HCT116 (cell line): Measurements from ENCODE around the gene RAB8A. TPM values are rescaled to one million over a fixed set of nuclear protein-coding genes. Genes with fewer than 3 reads are reported as not detected.

Experiments
- ATAC-seq: fragments of 200-7000 bp; cut with Tn5 transposase; 2 replicates; pipeline ENCODE4 v1.9.1; 2020; ENCODE audit warnings: mild to moderate bottlenecking, moderate library complexity
- BruUV-seq: library from RNA; stranded (reverse); fragments of 400-500 nt; replicated peaks from 2 replicates; lab custom pipeline; 2021; lab: Mats Ljungman, UMichigan
- CTCF ChIA-PET: fragments of 300-600 bp; sonication (Branson Sonifier 250); formaldehyde crosslinking; loops from one replicate; lab custom pipeline; 2021; ENCODE audit warnings: antibody characterized with exemption; lab: Charles Lee
- POLR2A ChIA-PET: fragments of 300-600, 350-600 bp; sonication (Branson Sonifier 250); formaldehyde crosslinking; loops from one replicate; lab custom pipeline; 2021; ENCODE audit warnings: antibody characterized with exemption; lab: Charles Lee
- RAD21 ChIA-PET, 2 experiments: fragments of 300-600 bp; sonication (Branson Sonifier 250); formaldehyde crosslinking; loops; one replicate each; lab custom pipeline; 2023; ENCODE audit warnings: low total read pairs in 2 of 2; ENCODE audit not compliant: uncharacterized antibody in 2 of 2, unreplicated experiment in 2 of 2, low non-redundant PET in 1 of 2; lab: Charles Lee
- DNase-seq: peaks from one replicate; pipeline ENCODE4 v3.0.0-alpha.2; 2010; ENCODE audit warnings: low read depth, low spot score
- H2AFZ ChIP-seq: fragments of 200-600 bp; shearing (Covaris generic), sonication (generic); 2 replicates; pipeline ENCODE4 v1.6.1; 2017; ENCODE audit warnings: low read depth, mixed run types, mixed read lengths, antibody characterized with exemption, low read length; ENCODE audit not compliant: poor library complexity, severe bottlenecking
- H3K27ac ChIP-seq: 2 replicates; pipeline ENCODE4 v1.5.1; 2012; ENCODE audit warnings: low read depth, low read length
- H3K27me3 ChIP-seq: fragments of 200-600 bp; sonication (generic); 2 replicates; pipeline ENCODE4 v1.6.1; 2016; ENCODE audit warnings: mixed run types, low read length, mixed read lengths; ENCODE audit not compliant: insufficient read depth
- H3K36me3 ChIP-seq, 2 experiments: fragments of 200-500 bp in 1 of 2; fragments of 200-600 bp in 1 of 2; sonication (Bioruptor generic) in 1 of 2; sonication (generic) in 1 of 2; 2 replicates each; pipeline versions ENCODE4 v1.5.1 to v1.6.1; 2014 to 2016; ENCODE audit warnings: low read length in 2 of 2, inconsistent platforms in 1 of 2, mixed read lengths in 1 of 2, mixed run types in 1 of 2; ENCODE audit not compliant: insufficient read depth in 2 of 2, control insufficient read depth in 1 of 2
- H3K4me1 ChIP-seq, 2 experiments: fragments of 200-600 bp in 1 of 2; sonication (generic) in 1 of 2; 2 replicates each; pipeline versions ENCODE4 v1.5.1 to v1.6.1; 2012 to 2017; ENCODE audit warnings: low read length in 2 of 2, inconsistent platforms in 1 of 2, mild to moderate bottlenecking in 1 of 2, mixed read lengths in 1 of 2, mixed run types in 1 of 2, moderate library complexity in 1 of 2; ENCODE audit not compliant: insufficient read depth in 2 of 2, control insufficient read depth in 1 of 2
- H3K4me2 ChIP-seq: fragments of 200-600 bp; sonication (generic); 2 replicates; pipeline ENCODE4 v1.6.1; 2017; ENCODE audit warnings: mixed run types, low read length, mixed read lengths
- H3K4me3 ChIP-seq, 2 experiments: fragments of 200-600 bp in 1 of 2; sonication (generic) in 1 of 2; replicated peaks in 1 of 2; 2 replicates each; pipeline ENCODE4 v1.5.1; 2011 to 2016; ENCODE audit warnings: low read length in 2 of 2, control low read depth in 1 of 2, low read depth in 1 of 2, mild to moderate bottlenecking in 1 of 2, mixed read lengths in 1 of 2, mixed run types in 1 of 2
- H3K79me2 ChIP-seq: fragments of 200-600 bp; sonication (generic); 2 replicates; pipeline ENCODE4 v1.6.1; 2017; ENCODE audit warnings: mild to moderate bottlenecking, mixed run types, low read length, moderate library complexity, mixed read lengths; ENCODE audit not compliant: insufficient read depth
- H3K9ac ChIP-seq: fragments of 200-600 bp; sonication (generic); 2 replicates; pipeline ENCODE4 v1.6.1; 2016; ENCODE audit warnings: low read length, mixed read lengths
- H3K9me2 ChIP-seq: fragments of 200-600 bp; sonication (generic), shearing (Covaris generic); 2 replicates; pipeline ENCODE4 v1.6.1; 2017; ENCODE audit warnings: mixed run types, mild to moderate bottlenecking, moderate library complexity; ENCODE audit not compliant: insufficient read depth
- H3K9me3 ChIP-seq, 2 experiments: fragments of 200-500 bp in 1 of 2; fragments of 200-600 bp in 1 of 2; sonication (Bioruptor generic) in 1 of 2; sonication (generic) in 1 of 2; 2 replicates each; pipeline ENCODE4 v1.6.1; 2014 to 2017; ENCODE audit warnings: low read length in 2 of 2, mixed read lengths in 2 of 2, inconsistent platforms in 1 of 2, low read depth in 1 of 2, mild to moderate bottlenecking in 1 of 2, mixed run types in 1 of 2, moderate library complexity in 1 of 2; ENCODE audit not compliant: control insufficient read depth in 1 of 2, insufficient read depth in 1 of 2
- H4K20me1 ChIP-seq: fragments of 200-600 bp; sonication (generic), shearing (Covaris generic); 2 replicates; pipeline ENCODE4 v1.6.1; 2017; ENCODE audit warnings: mixed run types, mild to moderate bottlenecking, moderate library complexity; ENCODE audit not compliant: insufficient read depth
- CBX3 ChIP-seq: IDR thresholded peaks from 2 replicates; pipeline ENCODE4 v1.6.1; 2012; ENCODE audit warnings: low read depth
- CEBPB ChIP-seq: IDR thresholded peaks from 2 replicates; pipeline ENCODE4 v1.6.1; 2012; ENCODE audit warnings: low read depth
- EZH2phosphoT487 ChIP-seq: fragments of 200-600 bp; IDR thresholded peaks from 2 replicates; pipeline ENCODE4 v1.6.1; 2018; ENCODE audit warnings: antibody characterized with exemption, borderline replicate concordance
- FOSL1 ChIP-seq: IDR thresholded peaks from 2 replicates; pipeline ENCODE4 v1.6.1; 2012; ENCODE audit warnings: low read depth
- JUND ChIP-seq: IDR thresholded peaks from 2 replicates; pipeline ENCODE4 v1.6.1; 2012
- RAD21 ChIP-seq: IDR thresholded peaks from 2 replicates; pipeline ENCODE4 v1.6.1; 2012; ENCODE audit warnings: low read depth, mild to moderate bottlenecking
- SRF ChIP-seq: IDR thresholded peaks from 2 replicates; pipeline ENCODE4 v1.6.1; 2012; ENCODE audit warnings: low read depth
- TCF7L2 ChIP-seq: IDR thresholded peaks from 2 replicates; pipeline ENCODE4 v1.7.0; 2011; ENCODE audit warnings: borderline replicate concordance, inconsistent platforms; ENCODE audit not compliant: insufficient read depth, insufficient read length; ENCODE audit errors: extremely low read depth
- YY1 ChIP-seq: IDR thresholded peaks from 2 replicates; pipeline ENCODE4 v1.6.1; 2011; ENCODE audit warnings: low read length, low read depth, moderate library complexity, mild to moderate bottlenecking; ENCODE audit not compliant: insufficient replicate concordance; ENCODE audit errors: extremely low read depth
- ZNF274 ChIP-seq: fragments of 200-500 bp; sonication (Bioruptor generic); IDR thresholded peaks from 2 replicates; pipeline ENCODE4 v1.6.1; 2014; ENCODE audit warnings: mild to moderate bottlenecking, low read depth, low read length, inconsistent platforms
- intact Hi-C: fragments of 100-400 bp; cut with micrococcal nuclease; formaldehyde crosslinking; loops from 2 replicates; pipeline ENCODE4 v1.10.0; 2022
- total RNA-seq: library from RNA; stranded (reverse); gene quantifications from one replicate; pipeline ENCODE4 v1.2.1, GENCODE V29; 2021; ENCODE audit not compliant: unreplicated experiment
- TF ChIP-seq, protein P1 (sequence below), 3 experiments: fragments of 200-600 bp in 1 of 3; sonication (generic) in 1 of 3; IDR thresholded peaks in 2 of 3; conservative IDR thresholded peaks in 1 of 3; 2 replicates each; pipeline ENCODE4 v1.5.1; 2012 to 2017; ENCODE audit warnings: low read depth in 2 of 3, low read length in 2 of 3, antibody characterized with exemption in 1 of 3, borderline replicate concordance in 1 of 3, control low read depth in 1 of 3, mild to moderate bottlenecking in 1 of 3, mixed read lengths in 1 of 3, mixed run types in 1 of 3, moderate library complexity in 1 of 3; ENCODE audit not compliant: insufficient read depth in 1 of 3
- TF ChIP-seq, protein P2 (sequence below): IDR thresholded peaks from 2 replicates; pipeline ENCODE4 v1.6.1; 2011; ENCODE audit warnings: mild to moderate bottlenecking, low read length, moderate library complexity; ENCODE audit not compliant: insufficient replicate concordance; ENCODE audit errors: extremely low read depth

RAB8A gene
- total RNA-seq, 1 experiment from 2014 or later: 116 TPM

DNA sequence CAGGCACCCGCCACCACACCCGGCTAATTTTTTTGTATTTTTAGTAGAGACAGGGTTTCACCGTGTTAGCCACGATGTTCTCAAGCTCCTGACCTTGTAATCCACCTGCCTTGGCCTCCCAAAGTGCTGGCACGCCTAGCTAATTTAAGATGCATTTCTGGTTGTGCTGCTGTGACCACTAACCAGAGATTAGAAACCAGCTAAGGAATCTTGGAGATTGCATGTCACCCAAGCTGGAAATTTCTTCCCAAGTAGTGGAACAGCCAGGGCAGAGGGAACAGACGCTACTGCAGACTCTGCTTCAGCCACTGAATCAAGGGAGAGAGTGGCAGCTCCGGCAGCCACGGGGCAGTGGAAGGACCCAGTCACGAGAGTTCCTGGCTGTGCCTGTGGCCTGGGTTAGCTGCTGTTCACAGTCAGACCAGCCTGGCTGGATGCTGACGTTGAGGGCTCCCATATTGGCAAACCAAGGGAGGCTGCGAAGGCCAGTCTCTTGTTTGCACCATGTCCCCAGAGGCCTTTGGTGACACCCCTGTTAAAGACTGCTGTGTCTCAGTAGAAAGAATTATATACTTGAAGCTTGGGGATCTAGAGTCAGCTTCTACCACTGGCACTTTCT lies 27.5 kb upstream of the RAB8A start:
- H3K36me3 ChIP-seq: peaks cover 35 to 60% of the 10 kb centered on the region in 2 experiments; a peak in 3 of 4 replicates
- H3K9me2 ChIP-seq: no peaks in the 10 kb centered on the region
- H3K79me2 ChIP-seq: peaks cover 81% of the 10 kb centered on the region
- no peak overlapping the region for H2AFZ ChIP-seq
- H3K4me2 ChIP-seq: no peak overlapping the region
- no peaks in the 10 kb centered on the region for H3K9me3 ChIP-seq
- H3K4me3 ChIP-seq: no peak overlapping the region
- no TSS peak for BruUV-seq
- ATAC-seq: no peak
- CTCF ChIA-PET: interaction anchor here (1.5 kb wide), 1 partner anchor 43 kb away, joined by 3 read pairs; no protein-coding TSS in a partner anchor
- H4K20me1 ChIP-seq: no peaks in the 10 kb centered on the region
- no peak overlapping the region for H3K27ac ChIP-seq
- TF ChIP-seq SRF: no peak
- TF ChIP-seq RAD21: no peak
- TF ChIP-seq, protein P1, sequence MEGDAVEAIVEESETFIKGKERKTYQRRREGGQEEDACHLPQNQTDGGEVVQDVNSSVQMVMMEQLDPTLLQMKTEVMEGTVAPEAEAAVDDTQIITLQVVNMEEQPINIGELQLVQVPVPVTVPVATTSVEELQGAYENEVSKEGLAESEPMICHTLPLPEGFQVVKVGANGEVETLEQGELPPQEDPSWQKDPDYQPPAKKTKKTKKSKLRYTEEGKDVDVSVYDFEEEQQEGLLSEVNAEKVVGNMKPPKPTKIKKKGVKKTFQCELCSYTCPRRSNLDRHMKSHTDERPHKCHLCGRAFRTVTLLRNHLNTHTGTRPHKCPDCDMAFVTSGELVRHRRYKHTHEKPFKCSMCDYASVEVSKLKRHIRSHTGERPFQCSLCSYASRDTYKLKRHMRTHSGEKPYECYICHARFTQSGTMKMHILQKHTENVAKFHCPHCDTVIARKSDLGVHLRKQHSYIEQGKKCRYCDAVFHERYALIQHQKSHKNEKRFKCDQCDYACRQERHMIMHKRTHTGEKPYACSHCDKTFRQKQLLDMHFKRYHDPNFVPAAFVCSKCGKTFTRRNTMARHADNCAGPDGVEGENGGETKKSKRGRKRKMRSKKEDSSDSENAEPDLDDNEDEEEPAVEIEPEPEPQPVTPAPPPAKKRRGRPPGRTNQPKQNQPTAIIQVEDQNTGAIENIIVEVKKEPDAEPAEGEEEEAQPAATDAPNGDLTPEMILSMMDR (IDR thresholded peaks at IDR 0.05 in 2 of 3, conservative IDR thresholded peaks at IDR 0.05 in 1 of 3; ENCODE audit: borderline replicate concordance in 1 of 3, insufficient read depth in 1 of 3, low read depth in 2 of 3, low read length in 2 of 3): no peak
- TF ChIP-seq YY1: no peak
- no peak for TF ChIP-seq JUND
- no peak for TF ChIP-seq CBX3
- TF ChIP-seq, protein P2, sequence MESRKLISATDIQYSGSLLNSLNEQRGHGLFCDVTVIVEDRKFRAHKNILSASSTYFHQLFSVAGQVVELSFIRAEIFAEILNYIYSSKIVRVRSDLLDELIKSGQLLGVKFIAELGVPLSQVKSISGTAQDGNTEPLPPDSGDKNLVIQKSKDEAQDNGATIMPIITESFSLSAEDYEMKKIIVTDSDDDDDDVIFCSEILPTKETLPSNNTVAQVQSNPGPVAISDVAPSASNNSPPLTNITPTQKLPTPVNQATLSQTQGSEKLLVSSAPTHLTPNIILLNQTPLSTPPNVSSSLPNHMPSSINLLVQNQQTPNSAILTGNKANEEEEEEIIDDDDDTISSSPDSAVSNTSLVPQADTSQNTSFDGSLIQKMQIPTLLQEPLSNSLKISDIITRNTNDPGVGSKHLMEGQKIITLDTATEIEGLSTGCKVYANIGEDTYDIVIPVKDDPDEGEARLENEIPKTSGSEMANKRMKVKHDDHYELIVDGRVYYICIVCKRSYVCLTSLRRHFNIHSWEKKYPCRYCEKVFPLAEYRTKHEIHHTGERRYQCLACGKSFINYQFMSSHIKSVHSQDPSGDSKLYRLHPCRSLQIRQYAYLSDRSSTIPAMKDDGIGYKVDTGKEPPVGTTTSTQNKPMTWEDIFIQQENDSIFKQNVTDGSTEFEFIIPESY: no peak
- TF ChIP-seq CEBPB: no peak
- no peak for TF ChIP-seq FOSL1
- TF ChIP-seq EZH2phosphoT487: no peak
- no peak for TF ChIP-seq ZNF274
- no peak for TF ChIP-seq TCF7L2
- TF ChIP-seq, all 23 proteins: peak for 0
- Histone ChIP-seq H3K9ac (no peak overlapping the region), H3K27me3 (no peaks in the 10 kb centered on the region), H3K4me1 (peaks cover 11% of the 10 kb centered on the region in 2 experiments)
- intact Hi-C loops: no loop called here
- POLR2A ChIA-PET: interaction anchor here (0.7 kb wide), 1 partner anchor 248 kb away, joined by 3 read pairs; no protein-coding TSS in a partner anchor
- RAD21 ChIA-PET: no interaction called here
- no peak for DNase-seq
